ENCODE results near the gene PRR19.

DNA sequence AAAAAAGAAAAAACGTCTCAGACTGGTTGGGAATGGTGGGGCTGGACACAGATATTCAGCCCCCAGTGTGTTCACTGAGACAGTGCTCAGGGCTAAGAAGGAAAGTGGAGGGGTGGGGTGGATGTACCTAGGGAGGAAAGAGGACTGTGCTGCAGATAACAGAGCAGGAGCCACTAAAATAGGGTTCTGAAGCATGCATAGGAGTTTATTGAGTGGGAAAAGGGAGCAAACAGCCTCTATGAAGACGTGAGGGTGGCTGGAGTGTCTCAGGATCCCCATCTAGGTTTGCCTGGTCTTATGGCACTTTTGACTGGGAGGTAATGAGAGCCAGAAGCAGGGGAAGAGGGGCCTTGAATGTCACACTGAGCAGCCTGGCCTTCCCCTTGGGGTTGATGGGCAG, 26.9 kb downstream of the PRR19 start:
- TF ChIP-seq, protein P1, sequence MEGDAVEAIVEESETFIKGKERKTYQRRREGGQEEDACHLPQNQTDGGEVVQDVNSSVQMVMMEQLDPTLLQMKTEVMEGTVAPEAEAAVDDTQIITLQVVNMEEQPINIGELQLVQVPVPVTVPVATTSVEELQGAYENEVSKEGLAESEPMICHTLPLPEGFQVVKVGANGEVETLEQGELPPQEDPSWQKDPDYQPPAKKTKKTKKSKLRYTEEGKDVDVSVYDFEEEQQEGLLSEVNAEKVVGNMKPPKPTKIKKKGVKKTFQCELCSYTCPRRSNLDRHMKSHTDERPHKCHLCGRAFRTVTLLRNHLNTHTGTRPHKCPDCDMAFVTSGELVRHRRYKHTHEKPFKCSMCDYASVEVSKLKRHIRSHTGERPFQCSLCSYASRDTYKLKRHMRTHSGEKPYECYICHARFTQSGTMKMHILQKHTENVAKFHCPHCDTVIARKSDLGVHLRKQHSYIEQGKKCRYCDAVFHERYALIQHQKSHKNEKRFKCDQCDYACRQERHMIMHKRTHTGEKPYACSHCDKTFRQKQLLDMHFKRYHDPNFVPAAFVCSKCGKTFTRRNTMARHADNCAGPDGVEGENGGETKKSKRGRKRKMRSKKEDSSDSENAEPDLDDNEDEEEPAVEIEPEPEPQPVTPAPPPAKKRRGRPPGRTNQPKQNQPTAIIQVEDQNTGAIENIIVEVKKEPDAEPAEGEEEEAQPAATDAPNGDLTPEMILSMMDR (IDR thresholded peaks at IDR 0.05), result no peak
- no peak for TF ChIP-seq POLR2AphosphoS5 (IDR thresholded peaks at IDR 0.05)

Measured in stomach (tissue), 4 donors.